Ammon's horn (tissue), 1 donor: Measurements from ENCODE around the gene LHFPL3.
"Not testable (repeated sequence)": the region's sequence is repeated elsewhere in the genome, so short reads cannot be mapped to it uniquely, and the experiment has no call there.

Experiments used
- DNase-seq: peaks from one replicate; pipeline ENCODE4 v3.0.0-alpha.2; 2016; ENCODE audit warnings: low spot score

LHFPL3 gene

DNA sequence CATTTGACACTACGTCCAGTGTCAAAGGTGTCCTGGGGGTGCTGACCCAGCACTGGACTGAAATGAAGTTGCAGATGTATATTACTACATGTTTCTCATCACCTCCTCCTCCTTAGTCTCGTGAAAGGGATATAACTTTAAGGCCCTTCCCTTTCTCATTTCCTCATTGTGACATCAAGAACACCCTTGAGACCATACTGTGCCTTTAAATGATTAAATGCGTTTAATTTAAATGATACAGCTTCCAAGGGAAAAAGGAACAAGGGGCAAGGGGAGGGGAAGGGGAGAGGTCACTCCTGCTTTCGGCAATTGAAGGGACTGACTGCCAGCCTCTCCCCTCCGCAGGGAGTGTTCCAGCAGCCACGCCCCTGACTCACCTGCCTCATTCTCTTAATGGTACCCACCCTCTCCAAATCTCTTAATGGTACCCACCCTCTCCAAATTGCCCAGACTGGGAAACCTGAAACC is 605.2 kb downstream of the LHFPL3 start:
- no peak for DNase-seq

DNA sequence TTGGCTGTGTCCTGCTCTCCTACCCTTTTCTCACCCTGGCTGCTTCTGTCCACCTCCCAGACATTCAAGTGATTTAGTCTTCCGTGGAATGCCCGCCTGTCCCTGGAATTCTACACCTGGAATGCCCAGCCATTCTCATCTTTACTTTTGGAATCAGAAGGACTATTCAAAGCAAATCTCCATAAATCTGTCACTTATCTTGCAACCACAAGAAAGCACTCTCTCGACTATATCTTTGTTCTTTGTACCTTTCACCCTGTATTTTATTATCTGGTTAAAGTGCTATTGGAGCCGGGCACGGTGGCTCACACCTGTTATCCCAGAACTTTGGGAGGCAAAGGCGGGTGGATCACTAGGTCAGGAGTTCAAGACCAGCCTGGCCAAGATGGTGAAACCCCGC is 606.3 kb downstream of the LHFPL3 start:
- no peak for DNase-seq

DNA sequence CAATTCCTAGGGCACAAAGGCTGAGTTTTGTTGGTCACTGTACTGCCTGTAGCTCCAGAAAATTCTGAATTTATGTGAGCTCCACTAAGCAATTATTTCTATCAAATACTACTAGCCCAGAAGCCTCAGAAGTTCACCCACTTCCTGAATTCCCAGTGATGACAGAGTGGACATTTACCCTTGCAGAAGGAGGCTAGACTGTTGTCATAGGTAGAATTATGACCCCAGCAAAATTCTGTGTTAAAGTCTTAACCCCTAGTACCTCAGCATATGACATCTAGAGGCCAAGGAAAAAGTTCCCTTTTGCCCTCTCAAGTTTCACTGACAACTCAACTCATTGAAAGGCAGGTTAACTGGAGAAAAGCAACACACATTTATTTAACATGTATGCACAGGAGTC is 606.9 kb downstream of the LHFPL3 start:
- DNase-seq, result no peak

DNA sequence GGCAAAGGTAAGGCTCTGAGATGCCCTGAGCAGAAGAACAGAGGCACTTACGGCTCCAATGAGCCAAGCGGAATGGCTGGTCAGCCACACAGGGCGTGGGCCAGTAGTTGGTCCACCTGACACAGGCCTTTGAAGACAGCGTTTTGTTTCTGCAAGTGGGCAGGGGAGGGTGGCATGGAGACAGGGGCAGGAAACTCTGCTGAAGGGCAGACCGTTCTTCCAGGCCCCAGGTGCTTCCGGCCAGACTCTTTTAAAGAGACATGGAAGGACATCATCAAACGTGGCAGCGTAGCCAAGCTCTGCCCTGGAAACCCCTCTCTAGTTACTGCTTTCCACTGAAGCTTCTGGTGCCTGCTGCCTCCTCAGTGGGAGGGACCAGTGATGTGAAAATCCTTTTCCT is 608.1 kb downstream of the LHFPL3 start:
- DNase-seq, result no peak

DNA sequence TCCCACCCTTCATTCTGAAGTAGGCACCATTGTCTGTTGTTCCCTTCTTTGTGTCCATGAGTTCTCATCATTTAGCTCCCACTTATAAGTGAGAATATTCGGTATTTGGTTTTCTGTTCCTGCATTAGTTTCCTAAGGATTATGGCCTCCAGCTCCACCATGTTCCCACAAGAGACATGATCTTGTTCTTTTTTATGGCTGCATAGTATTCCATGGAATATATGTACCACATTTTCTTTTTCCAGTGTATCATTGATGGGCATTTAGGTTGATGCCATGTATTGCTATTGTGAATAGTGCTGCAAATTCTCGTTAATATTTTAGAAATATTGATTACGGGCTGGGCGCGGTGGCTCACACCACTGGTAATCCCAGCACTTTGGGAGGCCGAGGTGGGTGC is 609.1 kb downstream of the LHFPL3 start:
- not testable (repeated sequence) for DNase-seq

DNA sequence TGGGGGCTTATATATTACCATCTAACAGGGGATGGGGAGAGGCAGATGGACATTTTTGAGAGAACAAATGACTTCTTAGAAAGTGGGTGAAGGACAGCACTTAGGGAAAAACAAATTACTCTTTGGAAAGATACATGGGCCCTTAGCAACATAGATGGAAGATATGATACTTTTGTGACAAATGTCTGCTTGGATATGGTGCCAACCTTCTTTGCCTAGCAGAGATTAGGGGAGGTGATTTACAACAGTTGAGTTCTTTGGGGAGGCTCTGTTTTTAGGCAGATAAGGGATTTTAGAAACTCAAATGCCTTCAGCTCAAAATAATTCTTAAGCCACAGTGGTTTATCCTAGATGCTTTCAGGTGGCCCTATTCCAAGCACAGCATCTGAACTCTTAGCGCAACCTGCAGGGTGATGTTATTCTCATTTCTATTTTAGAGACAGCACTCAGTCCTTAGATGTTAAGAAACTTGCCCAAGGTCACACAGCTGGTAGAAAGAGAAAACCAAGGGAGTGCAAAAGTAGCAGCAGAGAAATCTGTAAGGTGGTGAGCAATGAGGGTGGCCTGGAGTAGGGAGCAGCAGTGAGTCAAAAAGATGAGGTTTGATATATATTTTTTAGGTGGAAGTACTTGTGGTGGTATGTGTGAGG is 610.5 kb downstream of the LHFPL3 start:
- DNase-seq, result no peak

DNA sequence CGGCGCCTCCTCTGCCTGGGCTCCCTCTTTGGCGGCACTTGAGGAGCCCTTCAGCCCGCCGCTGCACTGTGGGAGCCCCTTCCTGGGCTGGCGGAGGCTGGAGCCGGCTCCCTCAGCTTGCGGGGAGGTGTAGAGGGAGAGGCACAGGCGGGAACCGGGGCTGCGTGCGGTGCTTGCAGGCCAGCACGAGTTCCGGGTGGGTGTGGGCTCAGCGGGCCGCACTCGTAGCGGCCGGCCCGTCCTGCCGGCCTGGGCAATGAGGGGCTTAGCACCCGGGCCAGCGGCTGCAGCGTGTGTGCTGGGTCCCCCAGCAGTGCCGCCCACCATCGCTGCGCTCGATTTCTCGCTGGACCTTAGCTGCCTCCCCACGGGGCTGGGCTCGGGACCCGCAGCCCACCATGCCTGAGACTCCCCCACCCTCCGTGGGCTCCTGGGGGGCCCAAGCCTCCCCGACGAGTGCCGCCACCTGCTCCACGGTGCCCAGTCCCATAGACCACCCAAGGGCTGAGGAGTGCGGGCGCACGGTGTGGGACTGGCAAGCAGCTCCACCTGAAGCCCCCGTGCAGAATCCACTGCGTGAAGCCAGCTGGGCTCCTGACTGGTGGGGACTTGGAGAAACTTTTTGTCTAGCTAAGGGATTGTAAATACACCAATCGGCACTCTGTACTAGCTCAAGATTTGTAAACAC is 611.8 kb downstream of the LHFPL3 start:
- DNase-seq, result no peak

DNA sequence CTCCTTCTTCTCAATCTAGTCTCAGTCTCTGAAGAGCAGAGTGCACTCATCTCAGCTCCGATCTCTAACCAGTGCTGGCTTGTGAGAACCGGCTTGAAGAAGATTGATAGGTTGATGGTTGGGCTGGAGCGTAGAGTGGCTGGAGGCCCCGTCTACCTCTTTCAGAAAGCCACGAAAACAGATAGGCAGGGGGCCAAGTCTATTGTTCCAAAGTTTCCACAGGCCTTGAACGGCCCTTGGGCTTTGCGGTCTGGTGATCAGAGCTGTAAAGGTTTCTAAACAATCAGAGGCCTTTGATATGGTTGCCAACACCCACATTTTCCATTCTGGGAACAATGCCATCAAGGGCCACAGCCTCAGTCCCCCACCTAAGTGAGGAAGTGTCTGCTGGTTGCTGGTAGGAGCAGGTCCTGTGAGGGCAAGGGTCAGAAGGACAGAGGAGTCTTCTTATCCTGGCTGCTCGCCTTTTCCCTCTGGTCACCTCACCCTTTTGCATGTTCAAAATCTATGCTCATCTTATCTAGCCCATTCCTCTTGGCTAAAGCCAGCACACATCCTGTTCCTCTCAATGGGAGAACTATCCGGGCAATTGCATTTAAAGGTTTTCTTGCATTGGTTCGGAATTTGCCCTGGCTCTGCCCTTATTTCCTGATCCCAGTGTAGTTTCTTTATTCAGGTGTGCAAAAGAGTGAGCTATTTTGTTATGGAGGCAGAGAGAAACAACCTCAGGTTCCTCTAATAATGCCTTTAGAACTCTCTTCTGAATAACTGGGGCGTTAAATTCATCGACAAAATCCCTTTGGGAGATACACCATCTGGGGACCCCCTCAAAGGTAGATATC is 615.3 kb downstream of the LHFPL3 start:
- no peak for DNase-seq

DNA sequence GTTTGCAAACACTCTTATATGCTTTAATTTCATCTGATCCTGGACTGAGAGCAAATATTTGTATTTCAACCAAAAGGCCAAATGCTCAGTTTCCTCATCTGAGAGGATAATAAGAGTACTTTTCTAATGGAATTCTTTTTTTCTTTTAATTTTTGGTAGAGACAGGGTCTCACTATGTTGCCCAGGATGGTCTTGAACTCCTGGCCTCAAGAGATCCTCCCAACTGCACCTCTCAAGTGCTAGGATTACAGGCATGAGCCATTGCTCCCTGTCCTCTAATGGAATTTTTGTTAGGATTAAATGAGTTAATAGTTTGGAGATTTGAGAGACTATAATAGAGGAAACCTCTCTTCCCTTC is 617.2 kb downstream of the LHFPL3 start:
- no peak for DNase-seq

DNA sequence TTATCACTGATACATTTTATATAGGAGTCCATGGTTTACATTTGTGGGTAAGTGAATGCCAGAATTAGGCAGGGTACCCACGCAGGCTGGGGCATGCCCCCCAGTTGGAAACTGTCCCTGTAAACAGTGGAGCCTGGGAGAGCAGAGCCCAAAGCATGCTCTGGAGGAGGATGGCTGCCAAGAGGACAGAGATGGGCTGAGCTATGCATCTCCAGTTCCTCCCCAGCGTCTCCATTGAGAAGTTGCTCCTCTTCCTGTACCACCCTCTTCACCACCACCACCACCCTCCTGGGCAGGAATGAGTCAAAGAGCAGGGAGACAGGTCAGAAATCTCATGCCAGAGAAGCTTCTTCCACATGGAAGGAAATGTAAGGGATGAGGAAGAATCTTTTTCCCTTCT is 617.9 kb downstream of the LHFPL3 start:
- DNase-seq, result no peak

DNA sequence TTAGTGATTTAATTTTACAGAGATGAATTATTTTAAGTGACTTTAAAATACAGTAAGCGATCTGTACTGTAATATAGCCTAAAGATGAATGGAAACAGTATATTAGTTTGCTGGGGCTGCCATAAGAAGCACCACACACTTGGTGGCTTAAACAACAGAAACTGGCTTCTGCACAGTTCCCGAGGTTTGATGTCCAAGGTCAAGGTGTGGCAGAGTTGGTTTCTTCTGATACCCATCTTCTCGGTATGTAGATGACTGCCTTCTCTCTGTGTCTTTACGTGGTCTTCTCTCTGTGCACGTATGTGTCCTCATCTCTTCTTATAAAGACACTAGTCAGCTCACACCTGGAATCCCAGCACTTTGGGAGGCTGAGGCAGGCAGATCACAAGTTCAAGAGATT is 621.6 kb downstream of the LHFPL3 start:
- no peak for DNase-seq

DNA sequence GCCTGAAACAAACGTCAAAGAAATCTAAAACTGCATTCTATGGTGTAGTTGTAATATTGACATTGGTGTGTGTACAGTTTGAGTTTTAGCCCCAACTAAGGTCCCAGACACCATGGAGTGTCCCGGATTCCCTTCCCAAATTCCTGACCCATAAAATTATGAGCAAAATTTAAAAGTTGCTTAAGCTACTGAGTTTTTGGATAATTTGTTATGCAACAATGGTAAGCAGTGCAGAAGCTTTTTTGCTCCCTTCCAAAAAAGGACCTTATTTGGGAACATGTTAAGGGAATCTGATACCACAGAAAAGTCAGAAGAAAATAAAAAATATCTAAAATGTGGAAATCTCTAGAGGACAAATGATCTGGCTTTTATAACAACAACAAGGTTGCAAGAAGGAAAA is 622.4 kb downstream of the LHFPL3 start:
- DNase-seq, result no peak

DNA sequence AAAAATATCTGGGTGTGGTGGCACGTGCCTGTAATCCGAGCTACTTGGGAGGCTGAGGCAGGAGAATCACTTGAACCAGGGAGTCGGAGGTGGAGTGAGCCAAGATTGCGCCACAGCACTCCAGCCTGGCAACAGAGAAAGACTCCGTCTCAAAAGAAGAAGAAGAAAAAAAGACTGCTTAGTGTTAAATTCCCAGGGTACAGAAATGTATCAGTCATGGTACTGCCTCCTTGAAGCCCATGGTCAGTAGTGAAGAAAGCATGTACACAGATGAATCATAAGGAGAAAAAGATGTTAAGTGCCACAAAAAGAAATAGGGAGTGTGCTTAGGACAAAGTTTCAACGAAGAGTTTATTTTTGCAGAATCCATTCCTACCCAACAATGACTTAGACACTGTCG is 623.1 kb downstream of the LHFPL3 start:
- DNase-seq, result no peak

DNA sequence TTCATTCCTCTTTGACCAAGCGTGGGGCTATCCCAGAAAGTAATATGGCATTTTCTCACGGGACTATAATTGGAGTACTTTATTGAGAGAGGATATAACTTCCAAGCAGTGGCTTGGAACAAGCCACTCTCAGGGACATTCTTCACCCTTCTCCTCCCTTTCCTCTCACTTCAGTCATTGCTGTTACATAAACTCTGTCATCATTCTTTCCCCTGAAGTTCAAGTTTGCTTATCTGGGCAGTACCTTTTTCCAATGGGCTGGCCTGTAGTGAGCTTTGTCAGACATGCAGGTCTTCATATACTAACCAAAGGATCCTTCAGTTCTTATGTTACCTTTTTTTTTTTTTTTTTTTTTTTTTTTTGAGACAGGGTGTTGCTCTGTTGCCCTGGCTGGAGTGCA is 626.9 kb downstream of the LHFPL3 start:
- no peak for DNase-seq
